Measurements from ENCODE around the gene NKAIN1. TPM values are rescaled to one million over a fixed set of nuclear protein-coding genes. Genes with fewer than 3 reads are reported as not detected.

NKAIN1 gene
- total and polyA plus RNA-seq, 2 donors (not counting 1 experiment from before 2014, with no cell fraction given), result not detected

DNA sequence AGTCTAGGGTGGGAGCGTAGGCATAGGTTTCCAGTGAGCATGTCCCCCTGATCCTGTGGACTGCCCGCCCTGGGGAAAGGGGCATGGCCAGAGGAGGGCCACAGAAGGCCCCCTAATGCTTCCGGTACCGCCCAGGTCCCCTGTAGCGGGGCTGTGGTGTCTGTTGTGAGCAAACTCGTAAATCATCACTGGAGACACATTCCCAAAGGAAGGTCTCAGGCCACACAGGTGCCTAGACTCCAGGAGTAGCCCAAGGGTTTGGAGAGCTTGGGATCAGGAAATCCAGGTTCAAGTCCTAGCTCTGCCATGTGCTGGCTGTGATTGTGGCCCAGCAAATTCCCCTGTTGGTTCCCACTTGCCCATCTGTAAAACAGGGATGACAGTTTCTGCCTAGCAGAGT lies 20.2 kb downstream of the NKAIN1 start:
- Histone ChIP-seq H3K79me2 (ENCODE audit: control insufficient read depth, insufficient read depth, low read length) (no peaks in the 10 kb centered on the region), H3K27ac (ENCODE audit: low read length in 2 of 2) (no peak overlapping the region), H3K4me1 (ENCODE audit: control insufficient read depth in 2 of 2, insufficient read depth in 2 of 2, low read length in 2 of 2) (no peaks in the 10 kb centered on the region), H3K4me2 (replicated peaks; ENCODE audit: low read depth, low read length, poor library complexity, severe bottlenecking) (no peak overlapping the region), H3K9me3 (ENCODE audit: control extremely low read depth in 1 of 3, control insufficient read depth in 2 of 3, insufficient read depth in 1 of 3, low read length in 2 of 3) (no peaks in the 10 kb centered on the region), H2AFZ (ENCODE audit: insufficient read depth, low read depth, low read length, poor library complexity, severe bottlenecking) (no peak overlapping the region), H3K36me3 (replicated peaks in 1 of 2; ENCODE audit: control extremely low read depth in 1 of 2, control insufficient read depth in 1 of 2, extremely low read depth in 1 of 2, insufficient read depth in 2 of 2, low read length in 1 of 2) (no peaks in the 10 kb centered on the region), H3K27me3 (replicated peaks in 1 of 4; ENCODE audit: control extremely low read depth in 1 of 4, control insufficient read depth in 3 of 4, insufficient read depth in 4 of 4, low read length in 3 of 4) (peaks cover 0 to 5% (median 0%) of the 10 kb centered on the region in 4 experiments), H4K20me1 (ENCODE audit: control insufficient read depth, insufficient read depth, low read length, poor library complexity, severe bottlenecking) (no peaks in the 10 kb centered on the region), H3K9ac (ENCODE audit: low read length) (no peak overlapping the region), H3K4me3 (ENCODE audit: control extremely low read depth in 1 of 5, extremely low read depth in 1 of 5, insufficient read depth in 1 of 5, low read depth in 2 of 5, low read length in 4 of 5) (no peak overlapping the region)
- no peaks in the 10 kb centered on the region for H3K9me3 Mint-ChIP-seq (ENCODE audit: insufficient read depth)
- ATAC-seq (ENCODE audit: low read depth), result no peak
- peaks cover 4% of the 10 kb centered on the region for H3K27me3 Mint-ChIP-seq
- no peak for DNase-seq
- H3K4me1 Mint-ChIP-seq, result no peaks in the 10 kb centered on the region
- POLR2A ChIA-PET, result no interaction called here
- no peak overlapping the region for H3K27ac Mint-ChIP-seq
- intact Hi-C loops (cut with micrococcal nuclease), result no loop called here
- no peak for TF ChIP-seq EZH2 (IDR thresholded peaks at IDR 0.05; ENCODE audit: borderline replicate concordance, insufficient read depth, low read depth, low read length, poor library complexity, severe bottlenecking)
- TF ChIP-seq, protein P1, sequence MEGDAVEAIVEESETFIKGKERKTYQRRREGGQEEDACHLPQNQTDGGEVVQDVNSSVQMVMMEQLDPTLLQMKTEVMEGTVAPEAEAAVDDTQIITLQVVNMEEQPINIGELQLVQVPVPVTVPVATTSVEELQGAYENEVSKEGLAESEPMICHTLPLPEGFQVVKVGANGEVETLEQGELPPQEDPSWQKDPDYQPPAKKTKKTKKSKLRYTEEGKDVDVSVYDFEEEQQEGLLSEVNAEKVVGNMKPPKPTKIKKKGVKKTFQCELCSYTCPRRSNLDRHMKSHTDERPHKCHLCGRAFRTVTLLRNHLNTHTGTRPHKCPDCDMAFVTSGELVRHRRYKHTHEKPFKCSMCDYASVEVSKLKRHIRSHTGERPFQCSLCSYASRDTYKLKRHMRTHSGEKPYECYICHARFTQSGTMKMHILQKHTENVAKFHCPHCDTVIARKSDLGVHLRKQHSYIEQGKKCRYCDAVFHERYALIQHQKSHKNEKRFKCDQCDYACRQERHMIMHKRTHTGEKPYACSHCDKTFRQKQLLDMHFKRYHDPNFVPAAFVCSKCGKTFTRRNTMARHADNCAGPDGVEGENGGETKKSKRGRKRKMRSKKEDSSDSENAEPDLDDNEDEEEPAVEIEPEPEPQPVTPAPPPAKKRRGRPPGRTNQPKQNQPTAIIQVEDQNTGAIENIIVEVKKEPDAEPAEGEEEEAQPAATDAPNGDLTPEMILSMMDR (IDR thresholded peaks at IDR 0.05), result no peak
- no peak overlapping the region for H3K4me3 Mint-ChIP-seq
- WGBS (ENCODE audit: insufficient coverage), result 93% methylated on average over 5 of the region's 6 CpGs
- CTCF ChIA-PET, result interaction anchor here (0.6 kb wide), 1 partner anchor 251 kb away, joined by 4 read pairs; no protein-coding TSS in a partner anchor

DNA sequence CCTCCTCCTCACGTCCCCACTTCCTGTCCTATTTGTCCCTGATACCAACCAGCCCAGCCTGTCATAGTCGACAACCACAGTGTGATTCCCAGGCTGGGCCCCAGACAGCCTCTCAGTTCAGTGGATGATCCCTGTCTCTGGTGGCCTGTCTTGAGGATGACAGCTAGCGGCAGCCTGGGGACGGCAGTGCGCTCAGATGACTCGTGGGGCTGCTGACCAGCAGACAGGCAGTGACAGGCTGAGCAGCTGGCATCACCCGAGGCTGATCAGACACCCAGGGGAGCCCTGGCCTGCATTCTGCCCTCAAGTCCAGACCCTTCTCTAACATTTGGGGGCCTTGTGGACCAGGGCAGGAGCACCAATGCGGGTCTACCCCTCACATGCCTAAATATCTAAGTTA lies 21.0 kb downstream of the NKAIN1 start:
- peaks cover 6% of the 10 kb centered on the region for H3K27me3 Mint-ChIP-seq
- Histone ChIP-seq H3K27me3 (replicated peaks in 1 of 4; ENCODE audit: control extremely low read depth in 1 of 4, control insufficient read depth in 3 of 4, insufficient read depth in 4 of 4, low read length in 3 of 4) (peaks cover 0 to 7% (median 0%) of the 10 kb centered on the region in 4 experiments), H3K36me3 (replicated peaks in 1 of 2; ENCODE audit: control extremely low read depth in 1 of 2, control insufficient read depth in 1 of 2, extremely low read depth in 1 of 2, insufficient read depth in 2 of 2, low read length in 1 of 2) (no peaks in the 10 kb centered on the region), H3K9ac (ENCODE audit: low read length) (no peak overlapping the region), H3K9me3 (ENCODE audit: control extremely low read depth in 1 of 3, control insufficient read depth in 2 of 3, insufficient read depth in 1 of 3, low read length in 2 of 3) (no peaks in the 10 kb centered on the region), H3K79me2 (ENCODE audit: control insufficient read depth, insufficient read depth, low read length) (no peaks in the 10 kb centered on the region), H3K4me2 (replicated peaks; ENCODE audit: low read depth, low read length, poor library complexity, severe bottlenecking) (no peak overlapping the region), H3K4me3 (ENCODE audit: control extremely low read depth in 1 of 5, extremely low read depth in 1 of 5, insufficient read depth in 1 of 5, low read depth in 2 of 5, low read length in 4 of 5) (no peak overlapping the region), H3K27ac (ENCODE audit: low read length in 2 of 2) (no peak overlapping the region), H4K20me1 (ENCODE audit: control insufficient read depth, insufficient read depth, low read length, poor library complexity, severe bottlenecking) (no peaks in the 10 kb centered on the region), H3K4me1 (ENCODE audit: control insufficient read depth in 2 of 2, insufficient read depth in 2 of 2, low read length in 2 of 2) (no peaks in the 10 kb centered on the region), H2AFZ (ENCODE audit: insufficient read depth, low read depth, low read length, poor library complexity, severe bottlenecking) (no peak overlapping the region)
- H3K4me3 Mint-ChIP-seq, result no peak overlapping the region
- TF ChIP-seq EZH2 (IDR thresholded peaks at IDR 0.05; ENCODE audit: borderline replicate concordance, insufficient read depth, low read depth, low read length, poor library complexity, severe bottlenecking), result no peak
- TF ChIP-seq, protein P1 (IDR thresholded peaks at IDR 0.05), result no peak
- WGBS (ENCODE audit: insufficient coverage), result 90% methylated on average over 7 of the region's 8 CpGs
- DNase-seq, result no peak
- no peaks in the 10 kb centered on the region for H3K4me1 Mint-ChIP-seq
- ATAC-seq (ENCODE audit: low read depth), result no peak
- intact Hi-C loops (cut with micrococcal nuclease), result no loop called here
- ChIA-PET POLR2A (no interaction called here), CTCF (interaction anchor here (0.6 kb wide), 1 partner anchor 9 kb away, joined by 3 read pairs; no protein-coding TSS in a partner anchor)
- no peaks in the 10 kb centered on the region for H3K9me3 Mint-ChIP-seq (ENCODE audit: insufficient read depth)
- no peak overlapping the region for H3K27ac Mint-ChIP-seq
